WTC11 (cell line): ENCODE data around the gene EVL. TPM values are rescaled to one million over a fixed set of nuclear protein-coding genes. Genes with fewer than 3 reads are reported as not detected.

Source experiments
- ATAC-seq: fragments of 200-7000 bp; cut with Tn5 transposase; 2 replicates; pipeline ENCODE4 v1.10.0; 2021; ENCODE audit warnings: mild to moderate bottlenecking, moderate library complexity
- CTCF ChIA-PET: fragments of 300-600 bp; sonication (Branson Sonifier 250); formaldehyde crosslinking; loops from one replicate; lab custom pipeline; 2021; ENCODE audit warnings: antibody characterized with exemption; lab: Charles Lee
- POLR2A ChIA-PET: fragments of 350-600 bp; sonication (Branson Sonifier 250); formaldehyde crosslinking; loops from one replicate; lab custom pipeline; 2021; ENCODE audit warnings: antibody characterized with exemption; lab: Charles Lee
- DNase-seq: peaks from one replicate; pipeline ENCODE4 v3.0.0; 2021; ENCODE audit warnings: low spot score
- H3K27ac Mint-ChIP-seq: 2 replicates; pipeline ENCODE4 v1.8.0; 2021; ENCODE audit warnings: mixed read lengths
- H3K27me3 Mint-ChIP-seq: 2 replicates; pipeline ENCODE4 v1.8.0; 2021; ENCODE audit warnings: low read depth, mild to moderate bottlenecking, moderate library complexity, mixed read lengths
- H3K36me3 Mint-ChIP-seq: 2 replicates; pipeline ENCODE4 v1.8.0; 2021; ENCODE audit warnings: mixed read lengths
- H3K4me1 Mint-ChIP-seq: 2 replicates; pipeline ENCODE4 v1.8.0; 2022; ENCODE audit warnings: mixed read lengths
- H3K4me3 Mint-ChIP-seq: 2 replicates; pipeline ENCODE4 v1.8.0; 2021; ENCODE audit warnings: mild to moderate bottlenecking, moderate library complexity, mixed read lengths
- H3K9me3 Mint-ChIP-seq: 2 replicates; pipeline ENCODE4 v1.8.0; 2021; ENCODE audit warnings: mixed read lengths
- OVOL2 ChIP-seq: fragments of 250-450 bp; sonication (Bioruptor Pico); IDR thresholded peaks from 2 replicates; pipeline ENCODE4 v1.9.0; 2021; ENCODE audit warnings: mild to moderate bottlenecking, borderline replicate concordance
- PRRX2 ChIP-seq: fragments of 250-450 bp; sonication (Bioruptor Pico); IDR thresholded peaks from 2 replicates; pipeline ENCODE4 v1.8.0; 2021; ENCODE audit warnings: mild to moderate bottlenecking
- SMAD3 ChIP-seq: sonication (generic); formaldehyde crosslinking; IDR thresholded peaks from 2 replicates; pipeline ENCODE4 v1.8.0; 2022; ENCODE audit warnings: missing genetic modification reagents, mild to moderate bottlenecking, borderline replicate concordance
- ZNF232 ChIP-seq: sonication (generic); formaldehyde crosslinking; IDR thresholded peaks from 2 replicates; pipeline ENCODE4 v1.8.0; 2022; ENCODE audit warnings: mild to moderate bottlenecking, missing genetic modification reagents
- ZNF416 ChIP-seq: fragments of 250-450 bp; sonication (Bioruptor Pico); IDR thresholded peaks from 2 replicates; pipeline ENCODE4 v1.9.0; 2021; ENCODE audit warnings: mild to moderate bottlenecking, inconsistent platforms
- total RNA-seq: library from RNA; stranded (reverse); gene quantifications from 3 replicates; pipeline ENCODE4 v1.2.3, GENCODE V29; 2021
- TF ChIP-seq, protein P1 (sequence below): sonication (generic); formaldehyde crosslinking; IDR thresholded peaks from 2 replicates; pipeline ENCODE4 v1.8.0; 2022; ENCODE audit warnings: mild to moderate bottlenecking, missing genetic modification reagents
- TF ChIP-seq, protein P2 (sequence below): fragments of 250-450 bp; sonication (Bioruptor Pico); IDR thresholded peaks from 2 replicates; pipeline ENCODE4 v1.9.0; 2021; ENCODE audit warnings: mild to moderate bottlenecking, borderline replicate concordance
- TF ChIP-seq, protein P3 (sequence below): sonication (generic); formaldehyde crosslinking; IDR thresholded peaks from 2 replicates; pipeline ENCODE4 v1.8.1; 2022; ENCODE audit warnings: low read depth, missing genetic modification reagents, borderline replicate concordance
- TF ChIP-seq, protein P4 (sequence below): sonication (generic); formaldehyde crosslinking; IDR thresholded peaks from 2 replicates; pipeline ENCODE4 v1.8.1; 2022; ENCODE audit warnings: low read depth, mild to moderate bottlenecking, moderate library complexity, missing genetic modification reagents, borderline replicate concordance
- TF ChIP-seq, protein P5 (sequence below): fragments of 250-450 bp; sonication (Bioruptor Pico); IDR thresholded peaks from 2 replicates; pipeline ENCODE4 v2.1.2; 2022; ENCODE audit warnings: mild to moderate bottlenecking, moderate library complexity
- TF ChIP-seq, protein P6 (sequence below): sonication (generic); formaldehyde crosslinking; IDR thresholded peaks from 2 replicates; pipeline ENCODE4 v1.8.0; 2023; ENCODE audit warnings: missing genetic modification reagents
- TF ChIP-seq, protein P7 (sequence below): sonication (generic); formaldehyde crosslinking; IDR thresholded peaks from 2 replicates; pipeline ENCODE4 v1.8.0; 2023; ENCODE audit warnings: mild to moderate bottlenecking, missing genetic modification reagents

The EVL gene
- total RNA-seq, 1 experiment from 2014 or later = 60.8 TPM

DNA sequence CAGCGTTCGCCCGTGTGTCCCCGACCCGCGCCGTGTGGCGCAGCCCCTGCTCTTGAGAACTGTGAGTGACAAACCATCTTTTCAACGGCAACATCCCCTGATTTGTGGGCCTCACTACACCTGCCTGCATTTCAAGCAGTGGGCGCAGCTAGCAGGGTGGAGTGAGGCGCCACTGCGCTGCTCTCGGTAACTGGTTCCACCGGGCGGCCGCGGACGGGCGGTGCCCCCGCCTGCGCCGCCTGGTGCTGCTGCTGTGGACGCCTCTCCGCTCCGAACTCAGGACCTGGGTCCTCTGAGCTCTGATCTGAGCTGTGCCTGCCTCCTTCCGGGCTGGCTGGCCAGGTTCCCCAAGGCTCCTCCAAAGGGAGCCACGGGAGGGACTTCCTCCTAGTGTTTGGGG, 100.2 kb downstream of the EVL start:
- no peaks in the 10 kb centered on the region for H3K36me3 Mint-ChIP-seq
- H3K4me1 Mint-ChIP-seq = peaks cover 10% of the 10 kb centered on the region
- TF ChIP-seq, protein P1, sequence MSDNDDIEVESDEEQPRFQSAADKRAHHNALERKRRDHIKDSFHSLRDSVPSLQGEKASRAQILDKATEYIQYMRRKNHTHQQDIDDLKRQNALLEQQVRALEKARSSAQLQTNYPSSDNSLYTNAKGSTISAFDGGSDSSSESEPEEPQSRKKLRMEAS (CRISPR knock-in tag) = 0 out of 2 replicates have a peak, but pooled peaks have one; percentile 32
- TF ChIP-seq, protein P2, sequence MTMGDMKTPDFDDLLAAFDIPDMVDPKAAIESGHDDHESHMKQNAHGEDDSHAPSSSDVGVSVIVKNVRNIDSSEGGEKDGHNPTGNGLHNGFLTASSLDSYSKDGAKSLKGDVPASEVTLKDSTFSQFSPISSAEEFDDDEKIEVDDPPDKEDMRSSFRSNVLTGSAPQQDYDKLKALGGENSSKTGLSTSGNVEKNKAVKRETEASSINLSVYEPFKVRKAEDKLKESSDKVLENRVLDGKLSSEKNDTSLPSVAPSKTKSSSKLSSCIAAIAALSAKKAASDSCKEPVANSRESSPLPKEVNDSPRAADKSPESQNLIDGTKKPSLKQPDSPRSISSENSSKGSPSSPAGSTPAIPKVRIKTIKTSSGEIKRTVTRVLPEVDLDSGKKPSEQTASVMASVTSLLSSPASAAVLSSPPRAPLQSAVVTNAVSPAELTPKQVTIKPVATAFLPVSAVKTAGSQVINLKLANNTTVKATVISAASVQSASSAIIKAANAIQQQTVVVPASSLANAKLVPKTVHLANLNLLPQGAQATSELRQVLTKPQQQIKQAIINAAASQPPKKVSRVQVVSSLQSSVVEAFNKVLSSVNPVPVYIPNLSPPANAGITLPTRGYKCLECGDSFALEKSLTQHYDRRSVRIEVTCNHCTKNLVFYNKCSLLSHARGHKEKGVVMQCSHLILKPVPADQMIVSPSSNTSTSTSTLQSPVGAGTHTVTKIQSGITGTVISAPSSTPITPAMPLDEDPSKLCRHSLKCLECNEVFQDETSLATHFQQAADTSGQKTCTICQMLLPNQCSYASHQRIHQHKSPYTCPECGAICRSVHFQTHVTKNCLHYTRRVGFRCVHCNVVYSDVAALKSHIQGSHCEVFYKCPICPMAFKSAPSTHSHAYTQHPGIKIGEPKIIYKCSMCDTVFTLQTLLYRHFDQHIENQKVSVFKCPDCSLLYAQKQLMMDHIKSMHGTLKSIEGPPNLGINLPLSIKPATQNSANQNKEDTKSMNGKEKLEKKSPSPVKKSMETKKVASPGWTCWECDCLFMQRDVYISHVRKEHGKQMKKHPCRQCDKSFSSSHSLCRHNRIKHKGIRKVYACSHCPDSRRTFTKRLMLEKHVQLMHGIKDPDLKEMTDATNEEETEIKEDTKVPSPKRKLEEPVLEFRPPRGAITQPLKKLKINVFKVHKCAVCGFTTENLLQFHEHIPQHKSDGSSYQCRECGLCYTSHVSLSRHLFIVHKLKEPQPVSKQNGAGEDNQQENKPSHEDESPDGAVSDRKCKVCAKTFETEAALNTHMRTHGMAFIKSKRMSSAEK = no peak
- TF ChIP-seq, all 79 proteins: peak for 1
- no peaks in the 10 kb centered on the region for H3K9me3 Mint-ChIP-seq
- peaks cover 39% of the 10 kb centered on the region for H3K27me3 Mint-ChIP-seq
- H3K27ac Mint-ChIP-seq = 0 out of 2 replicates have a peak overlapping the region, but pooled peaks have one; percentile 44
- ChIA-PET CTCF (interaction anchor here (0.7 to 3.0 kb wide), 13 partner anchors 8 to 227 kb away, joined by 3 to 47 read pairs (median 4); no protein-coding TSS in a partner anchor), POLR2A (interaction anchor here (1.2 kb wide), 1 partner anchor 10 kb away, joined by 3 read pairs; no protein-coding TSS in a partner anchor)
- peak; percentile 60 for DNase-seq
- peak overlapping the region; percentile 64 for H3K4me3 Mint-ChIP-seq
- ATAC-seq = peak; percentile 90

DNA sequence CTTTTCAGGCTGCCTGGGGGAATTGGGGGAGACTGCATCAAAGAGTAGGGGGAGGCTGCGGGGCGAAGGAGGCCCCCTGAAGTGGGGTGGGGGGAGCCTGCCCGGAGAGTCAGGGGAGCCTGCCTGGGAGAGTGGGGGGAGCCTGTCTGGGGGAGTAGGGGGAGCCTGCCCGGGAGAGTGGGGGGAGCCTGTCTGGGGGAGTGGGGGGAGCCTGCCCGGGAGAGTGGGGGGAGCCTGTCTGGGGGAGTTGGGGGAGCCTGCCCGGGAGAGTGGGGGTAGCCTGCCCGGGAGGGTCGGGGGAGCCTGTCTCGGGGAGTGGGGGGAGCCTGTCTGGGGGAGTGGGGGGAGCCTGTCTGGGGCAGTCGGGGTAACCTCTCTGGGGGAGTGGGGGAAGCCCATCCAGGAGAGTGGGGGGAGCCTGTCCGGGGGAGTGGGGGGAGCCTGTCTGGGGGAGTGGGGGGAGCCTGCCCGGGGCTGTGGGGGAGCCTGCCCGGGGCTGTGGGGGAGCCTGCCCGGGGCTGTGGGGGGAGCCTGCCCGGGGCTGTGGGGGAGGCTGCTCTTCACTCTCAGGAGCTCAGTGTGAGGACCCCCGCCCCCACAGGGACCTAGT, 100.7 kb downstream of the EVL start:
- DNase-seq (no peak), ATAC-seq (no peak)
- CTCF ChIA-PET = interaction anchor here (0.6 to 3.0 kb wide), 14 partner anchors 8 to 563 kb away, joined by 3 to 47 read pairs (median 4); no protein-coding TSS in a partner anchor
- TF ChIP-seq OVOL2 (CRISPR knock-in tag) = no peak
- no peak for TF ChIP-seq ZNF416
- TF ChIP-seq, protein P3, sequence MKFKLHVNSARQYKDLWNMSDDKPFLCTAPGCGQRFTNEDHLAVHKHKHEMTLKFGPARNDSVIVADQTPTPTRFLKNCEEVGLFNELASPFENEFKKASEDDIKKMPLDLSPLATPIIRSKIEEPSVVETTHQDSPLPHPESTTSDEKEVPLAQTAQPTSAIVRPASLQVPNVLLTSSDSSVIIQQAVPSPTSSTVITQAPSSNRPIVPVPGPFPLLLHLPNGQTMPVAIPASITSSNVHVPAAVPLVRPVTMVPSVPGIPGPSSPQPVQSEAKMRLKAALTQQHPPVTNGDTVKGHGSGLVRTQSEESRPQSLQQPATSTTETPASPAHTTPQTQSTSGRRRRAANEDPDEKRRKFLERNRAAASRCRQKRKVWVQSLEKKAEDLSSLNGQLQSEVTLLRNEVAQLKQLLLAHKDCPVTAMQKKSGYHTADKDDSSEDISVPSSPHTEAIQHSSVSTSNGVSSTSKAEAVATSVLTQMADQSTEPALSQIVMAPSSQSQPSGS = no peak
- TF ChIP-seq PRRX2 (CRISPR knock-in tag) = no peak
- TF ChIP-seq, protein P4, sequence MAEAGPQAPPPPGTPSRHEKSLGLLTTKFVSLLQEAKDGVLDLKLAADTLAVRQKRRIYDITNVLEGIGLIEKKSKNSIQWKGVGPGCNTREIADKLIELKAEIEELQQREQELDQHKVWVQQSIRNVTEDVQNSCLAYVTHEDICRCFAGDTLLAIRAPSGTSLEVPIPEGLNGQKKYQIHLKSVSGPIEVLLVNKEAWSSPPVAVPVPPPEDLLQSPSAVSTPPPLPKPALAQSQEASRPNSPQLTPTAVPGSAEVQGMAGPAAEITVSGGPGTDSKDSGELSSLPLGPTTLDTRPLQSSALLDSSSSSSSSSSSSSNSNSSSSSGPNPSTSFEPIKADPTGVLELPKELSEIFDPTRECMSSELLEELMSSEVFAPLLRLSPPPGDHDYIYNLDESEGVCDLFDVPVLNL (CRISPR knock-in tag) = no peak
- TF ChIP-seq, protein P5, sequence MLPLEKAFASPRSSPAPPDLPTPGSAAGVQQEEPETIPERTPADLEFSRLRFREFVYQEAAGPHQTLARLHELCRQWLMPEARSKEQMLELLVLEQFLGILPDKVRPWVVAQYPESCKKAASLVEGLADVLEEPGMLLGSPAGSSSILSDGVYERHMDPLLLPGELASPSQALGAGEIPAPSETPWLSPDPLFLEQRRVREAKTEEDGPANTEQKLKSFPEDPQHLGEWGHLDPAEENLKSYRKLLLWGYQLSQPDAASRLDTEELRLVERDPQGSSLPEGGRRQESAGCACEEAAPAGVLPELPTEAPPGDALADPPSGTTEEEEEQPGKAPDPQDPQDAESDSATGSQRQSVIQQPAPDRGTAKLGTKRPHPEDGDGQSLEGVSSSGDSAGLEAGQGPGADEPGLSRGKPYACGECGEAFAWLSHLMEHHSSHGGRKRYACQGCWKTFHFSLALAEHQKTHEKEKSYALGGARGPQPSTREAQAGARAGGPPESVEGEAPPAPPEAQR (CRISPR knock-in tag) = no peak
- TF ChIP-seq, protein P6, sequence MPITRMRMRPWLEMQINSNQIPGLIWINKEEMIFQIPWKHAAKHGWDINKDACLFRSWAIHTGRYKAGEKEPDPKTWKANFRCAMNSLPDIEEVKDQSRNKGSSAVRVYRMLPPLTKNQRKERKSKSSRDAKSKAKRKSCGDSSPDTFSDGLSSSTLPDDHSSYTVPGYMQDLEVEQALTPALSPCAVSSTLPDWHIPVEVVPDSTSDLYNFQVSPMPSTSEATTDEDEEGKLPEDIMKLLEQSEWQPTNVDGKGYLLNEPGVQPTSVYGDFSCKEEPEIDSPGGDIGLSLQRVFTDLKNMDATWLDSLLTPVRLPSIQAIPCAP (CRISPR knock-in tag) = no peak
- TF ChIP-seq, protein P7, sequence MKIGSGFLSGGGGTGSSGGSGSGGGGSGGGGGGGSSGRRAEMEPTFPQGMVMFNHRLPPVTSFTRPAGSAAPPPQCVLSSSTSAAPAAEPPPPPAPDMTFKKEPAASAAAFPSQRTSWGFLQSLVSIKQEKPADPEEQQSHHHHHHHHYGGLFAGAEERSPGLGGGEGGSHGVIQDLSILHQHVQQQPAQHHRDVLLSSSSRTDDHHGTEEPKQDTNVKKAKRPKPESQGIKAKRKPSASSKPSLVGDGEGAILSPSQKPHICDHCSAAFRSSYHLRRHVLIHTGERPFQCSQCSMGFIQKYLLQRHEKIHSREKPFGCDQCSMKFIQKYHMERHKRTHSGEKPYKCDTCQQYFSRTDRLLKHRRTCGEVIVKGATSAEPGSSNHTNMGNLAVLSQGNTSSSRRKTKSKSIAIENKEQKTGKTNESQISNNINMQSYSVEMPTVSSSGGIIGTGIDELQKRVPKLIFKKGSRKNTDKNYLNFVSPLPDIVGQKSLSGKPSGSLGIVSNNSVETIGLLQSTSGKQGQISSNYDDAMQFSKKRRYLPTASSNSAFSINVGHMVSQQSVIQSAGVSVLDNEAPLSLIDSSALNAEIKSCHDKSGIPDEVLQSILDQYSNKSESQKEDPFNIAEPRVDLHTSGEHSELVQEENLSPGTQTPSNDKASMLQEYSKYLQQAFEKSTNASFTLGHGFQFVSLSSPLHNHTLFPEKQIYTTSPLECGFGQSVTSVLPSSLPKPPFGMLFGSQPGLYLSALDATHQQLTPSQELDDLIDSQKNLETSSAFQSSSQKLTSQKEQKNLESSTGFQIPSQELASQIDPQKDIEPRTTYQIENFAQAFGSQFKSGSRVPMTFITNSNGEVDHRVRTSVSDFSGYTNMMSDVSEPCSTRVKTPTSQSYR (CRISPR knock-in tag) = no peak
- TF ChIP-seq SMAD3 (CRISPR knock-in tag) = no peak
- TF ChIP-seq ZNF232 (CRISPR knock-in tag) = no peak
- peak overlapping the region; percentile 64 for H3K4me3 Mint-ChIP-seq
- POLR2A ChIA-PET = interaction anchor here (1.2 kb wide), 1 partner anchor 11 kb away, joined by 3 read pairs; no protein-coding TSS in a partner anchor
- peaks cover 34% of the 10 kb centered on the region for H3K27me3 Mint-ChIP-seq
- H3K9me3 Mint-ChIP-seq = no peaks in the 10 kb centered on the region
- H3K27ac Mint-ChIP-seq = no peak overlapping the region
- H3K4me1 Mint-ChIP-seq = peaks cover 10% of the 10 kb centered on the region
- no peaks in the 10 kb centered on the region for H3K36me3 Mint-ChIP-seq
